B cell (primary cell): ENCODE measurements around the gene MLH3. TPM values are rescaled to one million over a fixed set of nuclear protein-coding genes. Genes with fewer than 3 reads are reported as not detected.

ENCODE experiments used
- ATAC-seq: fragments of 200-7000 bp; cut with Tn5 transposase; one replicate; pipeline ENCODE4 v1.10.0; 2021; ENCODE audit warnings: low read depth, mild to moderate bottlenecking, moderate number of reproducible peaks, moderate library complexity
- CTCF ChIA-PET: fragments of 350-600 bp; sonication (Branson Sonifier 250); formaldehyde crosslinking; loops from one replicate; lab custom pipeline; 2021; ENCODE audit warnings: antibody characterized with exemption, inconsistent platforms; lab: Charles Lee
- POLR2A ChIA-PET: fragments of 350-600 bp; sonication (Branson Sonifier 250); formaldehyde crosslinking; loops from one replicate; lab custom pipeline; 2021; ENCODE audit warnings: antibody characterized with exemption; lab: Charles Lee
- DNase-seq: peaks from one replicate; pipeline ENCODE4 v3.0.0; 2013
- H2AFZ ChIP-seq: 2 replicates; pipeline ENCODE4 v1.6.1; 2012; ENCODE audit warnings: mild to moderate bottlenecking, low read depth, low read length; ENCODE audit not compliant: insufficient read depth, poor library complexity, severe bottlenecking
- H3K27ac ChIP-seq, 2 donors: 1 replicate in 1 of 2; 2 replicates in 1 of 2; pipeline ENCODE4 v1.5.1; 2012 to 2013; ENCODE audit warnings: low read length in 2 of 2, mild to moderate bottlenecking in 2 of 2, moderate library complexity in 1 of 2
- H3K27me3 ChIP-seq, 4 experiments: fragments of 200-600 bp in 1 of 4; sonication (generic) in 1 of 4; replicated peaks in 1 of 4; 1 replicate in 2 of 4; 2 replicates in 2 of 4; pipeline versions ENCODE4 v1.6.1 to v1.7.0; 2013 to 2016; ENCODE audit warnings: low read length in 3 of 4, mild to moderate bottlenecking in 2 of 4, mixed read lengths in 1 of 4, moderate library complexity in 1 of 4; ENCODE audit not compliant: insufficient read depth in 4 of 4, control insufficient read depth in 3 of 4; ENCODE audit errors: control extremely low read depth in 1 of 4
- H3K36me3 ChIP-seq, 2 experiments: replicated peaks in 1 of 2; 1 replicate in 1 of 2; 2 replicates in 1 of 2; pipeline versions ENCODE4 v1.6.1 to v1.7.1; 2013; ENCODE audit warnings: low read length in 1 of 2; ENCODE audit not compliant: insufficient read depth in 2 of 2, control insufficient read depth in 1 of 2; ENCODE audit errors: control extremely low read depth in 1 of 2, extremely low read depth in 1 of 2
- H3K4me1 ChIP-seq, 2 donors: fragments of 200-600 bp in 1 of 2; sonication (generic) in 1 of 2; 1 replicate in 1 of 2; 2 replicates in 1 of 2; pipeline versions ENCODE4 v1.5.1 to v1.6.1; 2013 to 2017; ENCODE audit warnings: low read length in 2 of 2; ENCODE audit not compliant: control insufficient read depth in 2 of 2, insufficient read depth in 2 of 2
- H3K4me2 ChIP-seq: replicated peaks from 2 replicates; pipeline ENCODE3; 2012; ENCODE audit warnings: mild to moderate bottlenecking, low read depth, low read length; ENCODE audit not compliant: poor library complexity, severe bottlenecking
- H3K4me3 ChIP-seq, 5 experiments: fragments of 200-600 bp in 1 of 5; sonication (generic) in 1 of 5; 1 replicate in 3 of 5; 2 replicates in 2 of 5; pipeline versions ENCODE4 v1.5.1 to v1.7.0; 2011 to 2016; ENCODE audit warnings: low read length in 4 of 5, mild to moderate bottlenecking in 4 of 5, low read depth in 2 of 5, control low read depth in 1 of 5, moderate library complexity in 1 of 5; ENCODE audit not compliant: insufficient read depth in 1 of 5; ENCODE audit errors: control extremely low read depth in 1 of 5, extremely low read depth in 1 of 5
- H3K79me2 ChIP-seq: fragments of 200-600 bp; sonication (generic); one replicate; pipeline ENCODE4 v1.6.0; 2016; ENCODE audit warnings: low read length; ENCODE audit not compliant: control insufficient read depth, insufficient read depth
- H3K9ac ChIP-seq: fragments of 200-600 bp; sonication (generic); 2 replicates; pipeline ENCODE4 v1.6.1; 2017; ENCODE audit warnings: mild to moderate bottlenecking, low read length, moderate library complexity
- H3K9me3 ChIP-seq, 3 donors: one replicate each; pipeline versions ENCODE4 v1.6.1 to v1.7.1; 2013; ENCODE audit warnings: low read length in 2 of 3; ENCODE audit not compliant: control insufficient read depth in 2 of 3, insufficient read depth in 1 of 3; ENCODE audit errors: control extremely low read depth in 1 of 3
- H4K20me1 ChIP-seq: 2 replicates; pipeline ENCODE4 v1.6.0; 2012; ENCODE audit warnings: mild to moderate bottlenecking, low read length; ENCODE audit not compliant: insufficient read depth, control insufficient read depth, poor library complexity, severe bottlenecking
- H3K27ac Mint-ChIP-seq: one replicate; pipeline ENCODE4 v1.8.0; 2021; ENCODE audit warnings: mixed read lengths
- H3K27me3 Mint-ChIP-seq: one replicate; pipeline ENCODE4 v1.8.0; 2021; ENCODE audit warnings: mixed read lengths
- H3K4me1 Mint-ChIP-seq: one replicate; pipeline ENCODE4 v1.8.0; 2021; ENCODE audit warnings: mixed read lengths
- H3K4me3 Mint-ChIP-seq: one replicate; pipeline ENCODE4 v1.8.0; 2021; ENCODE audit warnings: mixed read lengths
- H3K9me3 Mint-ChIP-seq: one replicate; pipeline ENCODE4 v1.8.0; 2022; ENCODE audit warnings: mixed read lengths; ENCODE audit not compliant: insufficient read depth
- EZH2 ChIP-seq: IDR thresholded peaks from 2 replicates; pipeline ENCODE4 v1.6.1; 2012; ENCODE audit warnings: borderline replicate concordance, low read depth, mild to moderate bottlenecking, moderate library complexity, low read length; ENCODE audit not compliant: insufficient read depth, poor library complexity, severe bottlenecking
- WGBS: methylation state at CpG from one replicate; pipeline ENCODE4 v1.1.5; 2013; ENCODE audit warnings: missing lambda C conversion rate; ENCODE audit not compliant: insufficient coverage; 5-methylcytosine and 5-hydroxymethylcytosine counted together
- intact Hi-C: fragments of 100-400 bp; cut with micrococcal nuclease; formaldehyde crosslinking; loops from one replicate; pipeline ENCODE4 v1.10.0; 2022
- polyA plus RNA-seq: library from polyadenylated mRNA; depleted of rRNA; stranded (reverse); fragments of >200 nt; gene quantifications from 2 replicates; pipeline ENCODE4 v1.2.3, GENCODE V29; 2012
- total RNA-seq, 2 donors: library from RNA; stranded (reverse); fragments of 120-200 nt in 1 of 2; gene quantifications; 1 replicate in 1 of 2; 2 replicates in 1 of 2; pipeline versions ENCODE4 v1.2.3 to v1.2.4, GENCODE V29; 2013 to 2022
- TF ChIP-seq, protein P1 (sequence below): fragments of 200-600 bp; IDR thresholded peaks from one replicate; pipeline ENCODE4 v1.8.0; 2022; ENCODE audit warnings: antibody characterized with exemption, mild to moderate bottlenecking

The MLH3 gene
- total and polyA plus RNA-seq, 2 donors (not counting 1 experiment from before 2014, with no cell fraction given), result 6.7 to 19.9 TPM

- CTCF ChIA-PET, result interaction anchor here (1.3 kb wide), 1 partner anchor 100 kb away, joined by 3 read pairs; no protein-coding TSS in a partner anchor
- no peaks in the 10 kb centered on the region for H3K9me3 ChIP-seq
- H2AFZ ChIP-seq, result no peak overlapping the region
- peaks cover 29% of the 10 kb centered on the region for H3K4me1 Mint-ChIP-seq
- peaks cover 17% of the 10 kb centered on the region for H3K79me2 ChIP-seq
- no peak for TF ChIP-seq EZH2
- TF ChIP-seq, protein P1, sequence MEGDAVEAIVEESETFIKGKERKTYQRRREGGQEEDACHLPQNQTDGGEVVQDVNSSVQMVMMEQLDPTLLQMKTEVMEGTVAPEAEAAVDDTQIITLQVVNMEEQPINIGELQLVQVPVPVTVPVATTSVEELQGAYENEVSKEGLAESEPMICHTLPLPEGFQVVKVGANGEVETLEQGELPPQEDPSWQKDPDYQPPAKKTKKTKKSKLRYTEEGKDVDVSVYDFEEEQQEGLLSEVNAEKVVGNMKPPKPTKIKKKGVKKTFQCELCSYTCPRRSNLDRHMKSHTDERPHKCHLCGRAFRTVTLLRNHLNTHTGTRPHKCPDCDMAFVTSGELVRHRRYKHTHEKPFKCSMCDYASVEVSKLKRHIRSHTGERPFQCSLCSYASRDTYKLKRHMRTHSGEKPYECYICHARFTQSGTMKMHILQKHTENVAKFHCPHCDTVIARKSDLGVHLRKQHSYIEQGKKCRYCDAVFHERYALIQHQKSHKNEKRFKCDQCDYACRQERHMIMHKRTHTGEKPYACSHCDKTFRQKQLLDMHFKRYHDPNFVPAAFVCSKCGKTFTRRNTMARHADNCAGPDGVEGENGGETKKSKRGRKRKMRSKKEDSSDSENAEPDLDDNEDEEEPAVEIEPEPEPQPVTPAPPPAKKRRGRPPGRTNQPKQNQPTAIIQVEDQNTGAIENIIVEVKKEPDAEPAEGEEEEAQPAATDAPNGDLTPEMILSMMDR, result no peak
- H3K27ac Mint-ChIP-seq, result no peak overlapping the region
- intact Hi-C loops, result loop anchor here (10.0 kb wide), 1 partner anchor 1051 kb away; the partner anchor contains the start of genes COQ6 and FAM161B
- no peaks in the 10 kb centered on the region for H3K27me3 ChIP-seq
- no peak overlapping the region for H3K4me2 ChIP-seq
- POLR2A ChIA-PET, result interaction anchor here (0.7 kb wide), 1 partner anchor 323 kb away, joined by 4 read pairs; no protein-coding TSS in a partner anchor
- DNase-seq, result no peak
- H3K9me3 Mint-ChIP-seq, result no peaks in the 10 kb centered on the region
- no peak for ATAC-seq
- peaks cover 3 to 48% of the 10 kb centered on the region in 2 experiments for H3K36me3 ChIP-seq
- no peak overlapping the region for H3K4me3 ChIP-seq
- H3K4me3 Mint-ChIP-seq, result no peak overlapping the region
- peaks cover 17 to 19% of the 10 kb centered on the region in 2 donors for H3K4me1 ChIP-seq
- 100% methylated on average over 2 of the region's 3 CpGs for WGBS
- H3K27ac ChIP-seq, result no peak overlapping the region
- H4K20me1 ChIP-seq, result no peaks in the 10 kb centered on the region
- no peak overlapping the region for H3K9ac ChIP-seq
- H3K27me3 Mint-ChIP-seq, result no peaks in the 10 kb centered on the region
These were observed 45.9 kb downstream of the MLH3 start for GRCh38 chr14:75005357-75005756.
